Bone marrow (tissue), 2 donors: ENCODE measurements around the gene PSMA6.
"Not testable (repeated sequence)": the region's sequence is repeated elsewhere in the genome, so short reads cannot be mapped to it uniquely, and the experiment has no call there.

Experiments used
- DNase-seq, 2 donors: peaks; one replicate each; lab custom pipeline; 2025; lab: John Stamatoyannopoulos, UW

The PSMA6 gene

DNA sequence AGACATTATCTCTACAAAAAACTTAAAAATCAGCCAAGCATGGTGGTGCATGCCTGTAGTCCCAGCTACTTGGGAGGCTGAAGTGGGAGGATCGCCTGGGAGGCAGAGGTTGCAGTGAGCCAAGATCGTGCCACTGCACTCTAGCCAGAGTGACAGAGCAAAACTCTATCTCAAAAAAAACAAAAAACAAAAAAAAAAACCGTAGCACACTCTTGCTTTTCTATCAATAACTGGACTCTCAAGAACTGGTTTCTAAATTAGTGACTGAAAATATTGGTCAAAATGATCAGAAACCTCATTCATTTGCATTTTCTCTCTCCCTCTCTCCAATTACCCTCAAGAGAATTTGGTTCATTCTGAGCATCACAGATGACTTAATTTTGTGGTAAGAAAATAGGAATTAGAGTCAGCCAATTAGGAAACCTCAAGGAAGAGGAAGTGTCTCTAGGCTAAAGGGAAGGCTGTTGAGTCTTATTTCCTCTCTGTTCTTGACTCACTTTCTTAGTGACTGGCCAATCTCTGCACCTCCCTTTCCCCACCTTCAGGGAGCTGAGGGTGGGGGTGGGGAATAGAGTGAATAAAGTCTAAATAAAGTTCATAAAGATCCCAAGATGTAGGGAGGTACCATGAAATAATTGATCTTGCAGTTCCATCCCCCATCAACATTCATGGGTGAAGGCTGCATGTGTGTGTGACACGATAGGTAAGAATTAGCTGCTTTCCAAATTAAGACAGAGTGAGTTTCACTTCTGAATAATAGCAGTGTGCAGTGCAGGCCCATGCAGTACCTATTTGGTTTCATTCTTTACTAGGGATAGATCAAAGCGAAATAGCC, 6.8 kb upstream of the PSMA6 start:
- peak; percentile 12 to 91 for DNase-seq

DNA sequence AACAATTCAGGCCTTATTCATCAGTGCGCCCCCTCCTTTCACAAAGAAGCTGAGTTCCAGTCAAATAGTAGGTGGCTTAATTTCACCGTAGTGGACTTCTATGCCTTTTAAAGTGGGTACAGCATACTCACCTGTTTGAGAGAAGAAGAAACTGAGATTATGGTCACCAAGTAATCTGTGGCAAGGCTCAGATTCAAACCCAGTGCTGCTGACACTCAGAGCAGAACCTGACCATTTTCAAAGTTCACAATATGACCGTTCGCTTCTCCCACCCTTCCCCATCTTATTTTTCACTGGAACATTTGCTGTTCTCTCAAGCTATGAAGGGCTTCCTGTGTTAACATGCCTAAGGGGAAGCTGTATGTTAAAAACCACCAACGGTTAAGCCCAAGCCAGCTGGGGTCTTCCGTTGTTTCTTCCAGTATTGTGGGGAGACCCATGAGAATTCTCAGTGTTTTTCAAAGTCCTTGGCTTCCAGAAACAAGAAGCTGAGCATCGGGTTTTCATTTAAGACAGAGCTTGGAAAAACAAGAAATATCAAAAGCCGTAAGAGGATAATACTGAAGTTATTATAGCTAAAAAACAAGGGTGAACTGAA, 6.1 kb upstream of the PSMA6 start:
- peak in 1 of 2 donors; percentile 38 for DNase-seq

DNA sequence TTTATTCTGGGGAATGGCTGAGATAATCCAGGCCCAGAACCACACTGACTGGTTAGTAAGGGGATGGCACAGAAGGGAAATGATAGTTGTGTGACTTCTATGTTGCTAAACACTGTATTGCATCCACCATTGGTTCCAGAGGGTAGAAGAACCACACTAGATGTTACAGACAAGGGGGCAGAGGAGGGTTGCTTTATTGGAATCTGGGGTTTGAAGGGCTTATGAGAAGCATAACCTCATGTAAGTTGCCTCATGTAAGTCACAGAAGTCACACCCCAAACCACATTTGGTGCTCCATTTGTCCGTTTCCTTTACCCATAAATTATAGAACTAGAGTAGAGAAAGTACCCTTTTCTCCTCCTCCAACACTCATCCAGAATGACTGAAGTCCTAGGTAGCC, 5.5 kb upstream of the PSMA6 start:
- DNase-seq: peak in 1 of 2 donors; percentile 49

DNA sequence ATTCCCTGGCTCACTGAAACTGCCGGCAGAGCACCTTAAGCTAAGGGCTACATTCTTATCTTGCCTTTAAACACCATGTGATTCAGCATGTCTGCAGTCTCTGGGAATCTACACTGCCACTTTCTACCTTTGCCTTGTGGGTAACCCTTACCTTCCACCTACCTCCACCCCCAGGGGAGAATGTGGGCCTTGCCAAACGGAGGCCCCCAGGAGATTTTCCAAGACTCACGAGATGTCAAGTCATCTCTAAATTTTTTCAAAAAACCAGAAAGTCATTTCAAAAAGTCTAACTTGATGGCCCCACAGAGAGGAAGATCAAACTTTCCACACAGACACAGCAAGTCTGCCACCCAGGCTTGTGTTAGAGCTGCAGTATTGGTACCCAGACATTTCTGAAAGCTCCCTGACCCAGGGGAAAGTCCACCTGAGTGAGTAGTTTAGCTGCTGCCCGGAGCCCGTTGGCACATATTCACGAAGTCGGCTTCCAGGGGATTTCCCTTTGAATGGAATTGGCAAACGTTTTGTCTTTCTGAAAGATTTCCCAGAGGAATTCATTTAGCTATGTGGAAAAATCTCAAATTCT, 4.7 kb upstream of the PSMA6 start:
- no peak for DNase-seq

DNA sequence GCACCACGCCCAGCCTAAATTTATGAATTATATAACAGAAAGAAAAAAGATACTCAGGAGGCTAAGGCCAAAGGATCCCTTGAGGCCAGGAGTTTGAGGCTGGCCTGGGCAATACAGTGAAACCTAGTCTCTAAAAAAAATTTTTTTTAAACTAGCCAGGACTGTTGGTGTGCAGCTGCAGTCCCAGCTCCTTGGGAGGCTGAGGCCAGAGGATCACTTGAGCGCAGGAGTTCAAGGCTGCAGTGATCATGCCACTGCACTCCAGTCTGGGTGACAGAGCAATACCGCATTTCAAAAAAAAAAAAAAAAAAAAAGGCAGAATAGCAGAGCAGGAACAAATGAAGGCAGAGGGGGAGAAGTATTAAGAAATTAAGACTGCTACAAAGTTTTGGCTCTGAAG, 2.6 kb upstream of the PSMA6 start:
- no peak for DNase-seq

DNA sequence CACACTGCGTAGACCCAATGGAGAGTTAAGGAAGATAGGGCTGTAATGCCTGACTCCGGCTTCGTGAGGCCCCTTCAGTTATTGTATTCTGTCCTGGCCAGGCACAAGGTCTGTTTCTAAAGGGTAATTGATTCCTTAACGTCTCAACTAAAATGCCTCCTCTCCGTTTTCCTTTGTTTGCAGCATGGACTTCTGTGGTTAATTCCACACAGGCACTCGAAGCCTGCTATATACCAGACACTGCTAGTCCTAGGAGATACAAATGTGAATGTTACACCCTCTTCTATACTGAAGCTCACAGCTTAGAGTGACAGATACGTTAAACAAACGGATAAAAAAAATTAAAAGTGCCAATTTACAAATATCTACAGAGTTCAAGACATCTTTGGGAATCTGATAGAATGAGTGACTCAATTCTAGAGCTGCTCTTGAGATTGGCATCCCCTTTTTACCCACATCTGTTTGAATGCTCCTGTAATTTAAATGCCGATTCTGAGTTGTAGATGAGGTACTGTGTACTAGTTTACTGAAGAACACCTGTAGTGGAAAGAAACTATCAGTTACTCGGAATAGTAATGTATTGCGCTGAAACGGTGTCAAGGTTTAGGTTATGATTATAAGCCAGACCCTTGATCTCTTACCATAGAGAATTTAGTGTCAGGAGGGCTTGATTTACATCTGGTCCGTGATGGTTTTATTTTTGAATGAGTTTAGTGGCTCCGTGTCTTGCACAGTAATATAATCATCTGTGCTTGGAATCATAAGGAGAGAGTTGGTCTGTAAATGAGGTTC, 784 bp downstream of the PSMA6 start:
- DNase-seq: no peak

DNA sequence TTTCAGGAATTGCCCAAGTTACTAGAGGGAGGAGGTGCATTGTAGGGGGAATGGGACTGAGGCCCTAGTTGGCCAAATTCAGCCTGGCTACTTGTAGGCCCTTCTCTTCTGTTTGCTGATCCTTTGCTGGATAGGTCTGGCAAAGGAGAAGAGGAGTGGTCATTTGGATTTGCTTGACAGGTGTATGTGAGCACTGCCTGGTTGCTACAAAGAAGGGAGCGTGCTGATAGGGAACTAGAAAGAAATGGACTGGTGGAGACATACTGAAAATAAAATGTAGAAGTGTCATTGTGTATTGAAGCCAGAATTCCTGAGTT, 3.6 kb downstream of the PSMA6 start:
- no peak for DNase-seq

DNA sequence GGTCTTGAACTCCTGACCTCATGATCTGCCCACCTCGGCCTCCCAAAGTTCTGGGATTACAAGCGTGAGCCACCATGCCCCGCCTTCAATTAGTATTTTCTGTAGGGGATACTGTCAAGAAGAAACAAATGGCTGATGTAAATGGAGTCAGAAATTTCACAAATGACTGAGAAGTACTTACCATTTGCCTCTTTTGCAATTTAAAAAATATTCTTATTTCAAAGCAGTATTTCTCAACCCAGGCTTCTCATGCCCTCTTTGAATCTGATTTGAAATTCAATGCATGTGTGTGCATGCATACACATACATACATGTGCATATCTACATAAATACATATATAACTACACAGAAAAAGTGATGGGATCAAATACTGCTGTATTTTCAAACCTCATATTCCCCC, 4.4 kb downstream of the PSMA6 start:
- no peak for DNase-seq

DNA sequence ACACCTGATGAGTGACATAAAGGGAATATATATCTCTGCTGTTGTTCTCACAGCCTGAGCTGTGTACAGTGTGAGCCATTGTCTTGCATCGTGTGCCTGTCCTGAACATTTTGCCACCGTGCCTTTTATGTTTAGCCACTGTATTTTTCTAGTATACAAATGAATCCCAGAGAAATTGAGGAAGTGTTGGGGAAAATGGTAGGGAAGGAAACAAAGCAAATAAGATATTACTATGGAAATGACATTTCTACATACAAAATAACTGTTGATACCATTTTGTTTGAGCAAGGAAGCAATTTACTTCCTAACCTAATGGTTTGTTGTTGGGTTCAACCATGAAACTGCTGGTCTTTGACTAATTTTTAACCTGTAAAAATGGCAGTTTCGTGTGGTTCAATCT, 5.5 kb downstream of the PSMA6 start:
- no peak for DNase-seq

DNA sequence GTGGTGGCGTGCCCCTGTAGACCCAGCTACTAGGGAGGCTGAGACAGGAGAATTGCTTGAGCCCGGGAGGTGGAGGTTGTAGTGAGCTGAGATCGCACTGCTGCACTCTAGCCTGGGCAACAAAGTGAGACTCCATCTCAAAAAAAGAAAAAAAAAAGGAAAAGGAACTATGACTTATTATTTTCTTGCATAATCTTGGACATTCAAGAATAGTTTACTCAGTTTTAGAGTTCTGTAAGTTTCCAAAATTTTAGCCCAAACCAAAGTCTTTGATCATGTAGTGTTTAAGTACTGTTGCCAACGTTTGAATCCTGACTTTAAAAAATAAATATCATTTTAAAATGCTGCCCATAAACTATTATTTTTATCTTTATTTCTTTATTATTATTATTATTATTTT, 6.2 kb downstream of the PSMA6 start:
- DNase-seq: no peak

DNA sequence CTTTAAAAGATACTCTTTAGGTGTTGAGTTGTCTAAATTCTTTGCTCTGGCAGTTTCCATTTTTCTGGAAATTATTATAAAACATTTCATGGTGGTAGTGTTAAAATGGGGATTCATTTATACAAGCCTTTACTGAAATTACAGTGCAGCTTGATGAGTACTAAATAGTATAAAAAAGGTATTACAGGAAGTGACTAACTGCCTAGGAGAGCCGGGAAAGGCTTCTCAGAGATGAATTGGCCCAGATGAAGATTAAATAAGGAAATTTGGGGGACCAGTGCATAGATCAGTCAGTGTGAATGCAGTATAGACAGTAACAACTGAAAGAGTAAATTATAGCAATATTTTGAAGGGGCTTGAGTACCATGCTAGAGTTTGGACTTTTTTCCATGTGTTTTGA, 7.5 kb downstream of the PSMA6 start:
- no peak for DNase-seq

DNA sequence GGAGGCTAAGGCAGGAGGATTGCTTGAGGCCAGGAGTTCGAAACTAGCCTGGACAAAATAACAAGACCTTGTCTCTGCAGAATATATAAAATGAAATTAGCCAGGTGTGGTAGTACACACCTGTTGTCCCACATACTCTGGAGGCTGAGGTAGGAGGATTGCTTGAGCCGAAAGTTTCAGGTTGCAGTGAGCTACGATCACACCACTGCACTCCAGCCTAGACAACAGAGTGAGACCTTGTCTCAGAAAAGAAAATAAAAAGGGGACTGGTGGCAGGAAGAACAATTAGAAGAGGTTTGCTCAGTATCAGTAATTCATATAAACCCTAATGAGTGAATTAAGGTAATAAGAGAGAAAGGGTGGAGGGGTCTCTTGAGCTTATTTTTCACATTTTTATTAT, 8.0 kb downstream of the PSMA6 start:
- no peak for DNase-seq

DNA sequence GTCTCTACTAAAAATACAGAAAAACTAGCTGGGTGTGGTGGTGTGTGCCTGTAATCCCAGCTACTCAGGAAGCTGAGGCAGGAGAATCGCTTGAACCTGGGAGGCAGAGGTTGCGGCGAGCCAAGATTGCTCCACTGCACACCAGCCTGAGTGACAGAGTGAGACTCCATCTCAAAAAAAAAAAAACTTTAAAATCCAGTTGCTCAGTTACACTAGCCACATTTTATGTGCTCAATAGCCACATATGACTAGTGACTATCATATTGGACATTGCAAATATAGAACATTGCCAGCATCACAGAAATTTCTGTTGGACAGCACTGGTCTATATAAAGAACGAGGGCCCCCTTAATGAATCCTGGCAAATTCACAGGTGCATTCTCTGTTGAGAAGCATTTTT, 9.2 kb downstream of the PSMA6 start:
- not testable (repeated sequence) for DNase-seq

DNA sequence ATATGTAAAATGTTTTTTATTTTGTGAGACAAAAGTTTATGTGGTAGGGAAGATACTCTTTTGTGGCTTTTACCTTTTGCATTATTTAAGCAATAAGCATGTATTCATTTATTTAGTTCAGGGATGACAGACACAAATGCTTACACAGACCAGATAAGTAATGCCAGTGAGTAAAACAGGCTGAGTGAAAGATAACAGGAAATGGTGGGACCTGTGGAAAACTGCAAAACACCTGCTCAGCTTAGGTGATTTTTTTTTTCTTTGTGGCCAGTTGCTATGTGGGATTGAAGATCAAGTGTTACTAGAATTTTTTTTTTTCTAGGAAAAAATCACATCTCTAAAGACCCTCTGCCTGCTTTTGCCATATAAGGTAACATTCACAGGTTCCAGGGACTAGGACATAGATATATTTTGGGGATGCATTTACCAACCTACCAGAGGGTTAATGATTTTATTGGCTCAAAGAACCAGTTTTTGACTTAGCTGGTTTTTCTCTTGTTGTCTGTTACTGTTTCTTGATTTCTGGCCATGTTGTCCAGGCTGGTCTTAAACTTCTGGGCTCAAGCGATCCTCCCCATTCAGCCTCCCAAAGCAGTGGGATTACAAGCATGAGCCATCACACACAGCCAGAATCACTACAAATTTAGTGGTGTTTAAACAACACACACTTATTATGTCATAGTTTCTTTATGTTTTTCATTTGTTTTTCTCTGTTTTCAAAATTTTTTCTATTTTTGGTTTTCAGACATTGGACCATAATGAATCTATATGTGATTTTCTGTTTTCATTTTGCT, 9.8 kb downstream of the PSMA6 start:
- DNase-seq: no peak

DNA sequence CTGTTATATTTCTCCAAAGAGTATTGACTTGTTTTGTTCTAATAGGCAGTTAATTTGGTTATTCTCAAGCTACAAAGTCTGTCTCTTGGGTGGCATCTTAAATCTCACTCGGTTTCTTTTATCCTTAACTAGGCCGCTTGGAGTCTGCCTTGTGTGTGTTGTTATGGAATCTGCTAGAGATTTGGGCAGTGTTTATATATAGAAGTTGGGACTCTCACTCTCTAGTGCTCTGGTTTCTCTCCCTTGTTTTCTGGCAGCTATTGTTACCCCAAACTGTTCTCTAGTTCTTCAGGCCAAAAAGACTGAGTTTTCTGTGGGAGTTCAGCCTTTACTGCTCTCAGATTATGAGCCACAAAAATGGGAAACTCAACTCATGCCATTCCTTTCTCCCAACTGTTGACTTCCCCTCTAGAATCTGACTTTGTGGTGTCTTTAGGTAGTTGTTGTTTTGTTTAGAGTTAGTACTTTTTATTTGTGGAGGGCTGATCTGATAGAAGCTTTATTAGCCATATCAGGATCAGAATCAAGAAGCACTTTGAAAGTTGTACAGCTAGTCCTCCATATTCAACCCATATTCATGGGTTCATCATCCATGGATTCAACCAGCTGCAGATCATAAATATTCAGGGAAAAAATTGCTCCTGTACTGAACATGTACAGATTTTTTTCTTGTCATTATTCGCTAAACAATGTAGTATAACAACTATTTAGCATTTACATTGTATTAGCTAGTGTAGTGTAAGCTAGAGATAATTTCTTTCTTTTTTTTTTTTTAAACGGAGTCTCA, 11.2 kb downstream of the PSMA6 start:
- no peak for DNase-seq

DNA sequence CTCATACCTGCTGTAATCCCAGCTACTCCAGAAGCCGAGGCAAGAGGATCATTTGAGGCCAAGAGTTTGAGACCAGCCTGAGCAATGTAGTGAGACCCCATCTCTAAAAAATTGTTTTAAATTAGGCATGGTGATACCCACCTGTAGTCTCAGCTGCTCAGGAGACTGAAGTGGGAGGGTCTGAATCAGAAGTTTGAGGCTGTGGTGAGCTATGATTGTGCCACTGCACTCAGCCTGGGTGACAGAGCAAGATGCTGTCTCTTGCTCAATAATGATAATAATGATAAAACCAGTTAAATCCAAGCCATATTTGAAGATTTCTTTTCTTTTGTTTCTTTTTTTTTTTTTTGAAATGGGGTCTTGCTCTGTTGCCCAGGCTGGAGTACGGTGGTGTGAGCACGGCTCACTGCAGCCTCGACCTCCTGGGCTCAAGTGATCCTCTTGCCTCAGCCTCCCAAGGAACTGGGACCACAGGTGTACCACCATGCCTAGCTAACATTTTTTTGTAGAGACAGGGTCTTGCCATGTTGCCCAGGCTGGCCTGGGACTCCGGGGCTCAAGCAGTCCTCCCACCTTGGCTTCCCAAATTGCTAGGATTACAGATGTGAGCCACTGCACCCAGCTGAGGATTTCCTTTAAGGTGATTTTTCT, 12.8 kb downstream of the PSMA6 start:
- no peak for DNase-seq

DNA sequence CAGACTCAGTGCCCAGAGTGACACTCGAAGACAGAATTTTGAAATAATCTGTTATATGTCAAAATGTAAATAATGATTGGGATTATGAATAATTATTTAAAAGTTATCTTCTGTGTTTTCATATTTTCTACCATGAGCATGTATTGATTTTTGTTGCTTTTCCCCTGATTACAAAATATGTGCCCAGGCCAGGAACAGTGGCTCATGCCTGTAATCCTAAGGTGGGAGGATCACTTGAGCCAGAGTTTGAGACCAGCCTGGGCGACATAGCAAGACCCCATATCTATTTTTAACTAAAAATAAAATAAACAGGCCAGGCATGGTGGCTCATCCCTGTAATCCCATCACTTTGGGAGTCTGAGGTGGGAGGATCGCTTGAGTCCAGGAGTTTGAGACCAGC, 13.5 kb downstream of the PSMA6 start:
- no peak for DNase-seq

DNA sequence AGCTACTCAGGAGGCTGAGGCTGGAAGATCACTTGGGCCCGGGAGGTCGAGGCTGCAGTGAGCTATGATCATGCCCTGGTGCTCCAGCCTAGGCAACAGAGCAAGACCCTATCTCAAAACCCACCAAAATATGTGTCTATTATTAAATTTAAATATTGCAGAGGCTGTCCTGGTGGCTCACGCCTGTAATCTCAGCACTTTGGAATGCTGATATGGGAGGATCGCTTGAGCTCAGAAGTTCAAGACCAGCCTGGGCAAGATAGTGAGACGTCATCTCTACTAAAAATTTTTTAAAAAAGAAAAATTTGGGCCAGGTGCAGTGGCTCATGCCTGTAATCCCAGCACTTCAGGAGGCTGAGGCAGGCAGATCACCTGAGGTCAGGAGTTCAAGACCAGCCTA, 13.9 kb downstream of the PSMA6 start:
- no peak for DNase-seq

DNA sequence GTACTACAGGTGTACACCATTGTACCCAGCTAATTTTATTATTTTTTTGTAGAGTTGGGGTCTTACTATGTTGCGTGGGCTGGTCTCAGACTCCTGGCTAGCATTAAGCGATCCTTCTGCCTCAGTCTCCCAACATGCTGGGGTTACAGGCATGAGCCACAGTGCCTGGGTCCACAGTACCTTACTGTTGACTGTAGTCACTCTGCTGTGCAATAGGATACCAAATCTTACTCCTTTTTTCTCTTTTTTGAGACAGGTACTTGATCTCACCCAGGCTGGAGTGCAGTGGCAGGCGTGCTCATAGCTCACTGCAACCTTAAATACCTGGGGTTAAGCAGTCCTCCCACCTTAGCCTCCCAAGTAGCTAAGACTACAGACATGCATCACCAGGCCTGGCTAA, 25.6 kb downstream of the PSMA6 start:
- no peak for DNase-seq

DNA sequence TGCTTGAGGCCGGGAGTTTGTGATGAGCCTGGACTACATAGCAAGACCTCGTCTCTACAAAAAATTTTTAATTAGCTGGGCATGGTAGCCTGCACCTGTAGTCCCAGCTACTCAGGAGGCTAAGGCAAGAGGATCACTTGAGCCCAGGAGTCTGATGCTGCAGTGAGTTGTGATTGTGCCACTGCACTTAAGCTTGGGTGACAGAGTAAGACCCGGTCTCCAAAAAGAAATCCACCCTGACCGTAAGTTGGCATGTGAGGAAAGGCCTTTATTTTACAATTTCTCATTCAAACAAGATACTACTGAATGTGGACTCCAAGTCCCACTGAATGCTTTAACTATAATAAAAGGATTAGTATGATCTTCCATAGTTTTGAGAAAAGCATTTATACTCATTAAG, 27.3 kb downstream of the PSMA6 start:
- no peak for DNase-seq

DNA sequence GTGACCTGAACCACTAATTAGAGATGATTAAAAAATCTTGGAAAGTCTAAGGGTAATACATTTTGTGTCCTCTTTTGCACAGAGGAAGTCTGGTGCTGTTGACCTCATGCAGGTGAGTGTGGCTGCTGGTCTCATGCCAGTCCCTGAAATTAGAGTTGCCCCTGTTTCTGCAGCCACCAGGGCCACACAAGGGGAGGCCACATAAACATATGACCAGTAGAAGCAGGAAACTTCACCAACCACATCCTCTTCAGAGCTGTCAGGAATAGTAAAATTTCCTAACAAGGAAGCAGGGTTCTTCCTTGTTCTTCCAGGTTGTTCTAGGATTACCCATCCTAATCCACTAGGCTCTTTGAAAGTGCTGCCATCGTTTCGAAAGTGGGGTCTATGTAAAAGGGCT, 28.3 kb downstream of the PSMA6 start:
- DNase-seq: no peak
